ELR (cell line): Measurements from ENCODE around the gene LGALS14.
A peak's percentile ranks its signal among the peaks of the same experiment; 100 is the strongest.
"Not testable (repeated sequence)": the region's sequence is repeated elsewhere in the genome, so short reads cannot be mapped to it uniquely, and the experiment has no call there.

Experiments
- DNase-seq: peaks from one replicate; pipeline ENCODE4 v3.0.0-alpha.2; 2015; ENCODE audit warnings: low read depth

LGALS14 gene

DNA sequence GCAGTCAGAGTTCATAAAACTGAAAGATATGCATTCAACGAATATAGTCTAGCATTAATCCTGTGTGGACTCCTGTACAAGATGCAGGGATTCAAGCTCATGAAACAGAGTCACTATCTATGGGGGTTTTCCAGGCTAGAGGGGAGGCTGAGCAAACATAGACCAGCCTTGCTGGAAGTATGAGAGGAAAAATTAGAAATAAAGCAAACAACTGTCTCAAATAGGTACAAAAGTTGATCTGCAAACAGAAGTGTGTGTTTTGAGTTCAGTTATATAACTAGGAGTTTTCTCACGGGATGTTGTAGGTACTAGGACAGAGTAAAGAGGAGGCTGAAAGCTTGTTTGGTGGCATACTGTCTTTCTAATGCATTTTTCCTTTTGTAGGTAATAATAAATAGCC is 8.5 kb upstream of the LGALS14 start:
- DNase-seq = no peak

DNA sequence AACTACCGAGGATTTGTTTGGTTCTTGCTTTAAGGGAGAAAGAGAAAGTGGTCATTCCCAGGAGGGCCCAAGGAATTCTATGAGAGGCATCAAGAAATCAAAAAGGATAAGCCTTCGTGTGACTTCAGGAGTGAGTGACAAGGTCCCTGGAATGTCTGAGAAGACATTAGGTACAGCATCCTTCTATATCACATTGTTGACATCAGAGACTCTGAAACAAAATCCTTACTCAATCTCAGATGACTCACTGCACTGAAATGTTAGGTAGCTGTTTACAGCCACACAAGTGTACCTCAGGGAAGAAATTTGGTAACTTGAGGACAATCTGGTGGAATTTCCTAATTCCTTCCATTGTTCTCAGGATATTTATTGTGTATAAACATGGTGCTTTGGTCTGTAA is 7.9 kb upstream of the LGALS14 start:
- DNase-seq = peak; percentile 2

DNA sequence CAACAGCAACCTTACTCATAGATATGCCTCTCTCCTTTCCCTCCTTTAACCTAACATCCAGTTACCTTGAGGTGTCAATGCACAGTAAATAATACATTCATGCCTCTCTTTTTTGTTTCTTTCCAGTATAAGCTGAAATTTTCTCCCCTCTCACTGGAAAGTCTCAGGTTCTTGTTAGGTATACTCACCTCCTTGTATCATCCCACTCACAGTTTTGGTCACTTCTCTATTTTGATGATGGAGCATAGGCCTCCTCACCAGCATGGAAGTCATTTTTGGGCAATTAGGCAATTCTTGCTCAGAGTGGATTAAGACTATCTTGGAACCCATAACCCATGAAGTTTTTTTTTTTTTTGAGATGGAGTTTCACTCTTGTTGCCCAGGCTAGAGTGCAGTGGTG is 5.7 kb upstream of the LGALS14 start:
- DNase-seq = no peak

DNA sequence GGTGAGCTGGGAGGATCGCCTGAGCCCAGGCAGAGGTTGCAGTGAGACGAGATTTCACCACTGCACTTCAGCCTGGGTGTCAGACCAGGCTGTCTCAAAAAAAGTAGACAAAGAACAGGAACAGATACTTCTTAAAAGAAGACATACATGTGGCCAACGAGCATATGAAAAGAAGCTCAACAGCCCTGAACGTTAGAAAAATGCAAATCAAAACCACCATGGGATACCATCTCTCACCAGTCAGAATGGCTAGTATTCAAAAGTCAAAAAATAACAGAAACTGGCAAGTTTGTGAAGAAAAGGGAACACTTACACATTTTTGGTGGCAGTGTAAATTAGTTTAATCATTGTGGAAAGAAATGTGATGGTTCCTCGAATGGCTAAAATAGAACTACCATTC is 3.0 kb upstream of the LGALS14 start:
- no peak for DNase-seq

DNA sequence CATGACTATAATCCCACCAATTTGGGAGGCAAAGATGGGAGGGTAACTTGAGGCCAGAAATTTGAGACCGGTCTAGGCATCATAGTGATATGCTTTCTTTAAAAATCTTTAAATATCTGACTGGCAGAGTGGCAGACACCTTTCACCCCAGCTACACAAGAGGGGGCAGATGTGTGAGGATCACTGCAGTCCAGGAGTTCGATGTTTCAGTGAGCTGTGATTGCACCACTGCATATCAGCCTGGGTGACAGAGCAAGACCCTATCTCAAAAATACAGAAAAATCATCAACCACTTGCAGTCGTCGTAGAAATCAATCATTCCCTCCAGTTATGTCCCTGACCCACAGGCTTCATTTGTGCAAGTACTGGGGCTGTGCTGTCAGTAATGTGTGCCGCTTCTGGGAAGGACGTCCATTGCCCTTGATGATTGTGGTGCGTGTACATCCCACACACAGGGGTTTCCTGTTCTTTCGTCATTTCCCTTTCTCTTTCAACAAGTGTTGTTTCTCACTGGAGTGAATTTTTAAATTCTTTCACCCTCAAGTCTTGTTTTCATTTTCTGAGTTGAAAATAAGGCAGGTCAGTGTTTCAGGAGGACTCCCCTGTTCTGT is 1.4 kb downstream of the LGALS14 start:
- no peak for DNase-seq

DNA sequence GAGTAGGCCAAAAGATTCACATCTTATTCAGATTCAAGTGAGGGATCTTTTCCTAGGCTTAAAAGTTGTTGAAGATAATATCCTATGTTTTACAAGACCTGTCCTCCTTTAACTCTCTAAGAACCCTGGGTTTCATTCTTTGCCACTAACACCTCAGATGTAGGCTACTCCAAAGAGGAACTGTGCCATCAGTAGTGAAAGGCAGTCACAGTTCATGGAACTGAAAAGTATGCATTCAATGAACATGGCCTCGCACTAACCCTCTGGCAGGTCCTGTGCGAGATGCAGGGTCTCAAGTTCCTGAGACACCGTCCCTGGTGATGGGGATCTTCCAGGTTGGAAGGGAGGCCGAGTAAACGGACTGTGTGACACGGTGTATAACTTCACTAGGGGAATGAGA is 4.3 kb downstream of the LGALS14 start:
- DNase-seq = no peak

DNA sequence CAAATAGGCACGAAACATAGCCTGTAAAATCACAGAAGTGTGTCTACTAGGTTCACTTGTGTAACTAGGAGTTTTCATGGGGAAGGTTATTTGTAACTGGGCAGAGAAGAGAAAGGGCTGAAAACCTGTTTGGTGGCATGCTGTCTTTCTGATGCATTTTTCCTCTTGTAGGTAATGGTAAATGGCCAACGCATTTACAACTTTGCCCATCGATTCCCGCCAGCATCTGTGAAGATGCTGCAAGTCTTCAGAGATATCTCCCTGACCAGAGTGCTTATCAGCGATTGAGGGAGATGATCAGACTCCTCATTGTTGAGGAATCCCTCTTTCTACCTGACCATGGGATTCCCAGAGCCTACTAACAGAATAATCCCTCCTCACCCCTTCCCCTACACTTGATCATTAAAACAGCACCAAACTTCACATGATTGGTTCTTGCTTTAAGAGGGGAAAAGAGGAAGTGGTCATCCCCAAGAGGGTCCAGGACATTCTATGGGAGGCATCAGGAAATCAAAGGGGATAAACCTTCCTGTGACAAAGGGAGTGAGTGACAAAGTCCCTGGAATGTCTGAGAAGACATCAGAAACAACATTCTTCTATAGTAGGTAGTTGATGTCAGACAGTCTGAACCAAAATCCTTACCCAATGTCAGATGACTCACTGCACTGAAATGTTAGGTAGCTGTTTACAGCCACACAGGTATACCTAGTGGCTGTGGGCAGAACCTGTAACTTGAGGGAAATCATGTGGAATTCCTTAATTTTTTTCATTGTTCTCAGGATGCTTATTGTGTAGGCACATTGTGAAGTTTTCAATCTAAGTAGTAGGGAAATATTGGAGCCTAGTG is 5.0 kb downstream of the LGALS14 start:
- DNase-seq = no peak

DNA sequence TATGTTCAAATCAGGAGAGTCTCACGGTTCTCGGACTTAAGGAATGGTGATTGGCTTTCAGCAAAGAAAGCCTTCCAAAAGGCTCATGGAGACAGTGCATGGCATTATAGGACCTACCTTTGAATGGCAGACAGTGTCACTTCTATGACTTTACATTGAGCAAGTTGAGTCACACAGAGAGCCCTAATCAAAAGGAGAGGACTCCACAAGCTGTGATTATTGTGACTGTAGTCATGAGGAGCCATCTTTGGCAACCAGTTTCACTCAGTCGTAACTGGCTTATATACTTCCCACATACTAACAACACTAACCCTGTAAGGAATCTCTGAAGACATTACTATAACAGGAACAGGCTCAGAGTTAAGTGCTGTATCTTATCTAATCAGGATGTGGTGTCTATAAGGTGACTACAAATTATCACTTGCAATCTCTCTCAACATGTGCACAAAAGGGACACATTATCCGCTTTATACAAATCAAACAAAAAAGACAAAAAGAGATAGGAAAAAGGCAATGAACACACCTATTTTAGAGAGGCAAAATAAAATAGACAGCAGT is 6.1 kb downstream of the LGALS14 start:
- DNase-seq = no peak

DNA sequence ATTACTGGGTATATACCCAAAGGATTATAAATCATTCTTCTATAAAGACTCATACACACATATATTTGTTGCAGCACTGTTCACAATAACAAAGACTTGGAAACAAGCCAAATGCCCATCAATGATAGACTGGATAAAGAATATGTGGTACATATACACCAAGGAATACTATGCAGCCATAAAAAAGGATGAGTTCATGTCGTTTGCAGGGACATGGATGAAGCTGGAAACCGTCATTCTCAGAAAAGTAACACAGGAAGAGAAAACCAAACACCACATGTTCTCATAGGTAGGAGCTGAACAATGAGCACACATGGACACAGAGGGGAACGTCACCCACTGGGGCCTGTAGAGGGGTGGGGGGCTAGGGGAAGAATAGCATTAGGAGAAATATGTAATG is 15.9 kb downstream of the LGALS14 start:
- not testable (repeated sequence) for DNase-seq

DNA sequence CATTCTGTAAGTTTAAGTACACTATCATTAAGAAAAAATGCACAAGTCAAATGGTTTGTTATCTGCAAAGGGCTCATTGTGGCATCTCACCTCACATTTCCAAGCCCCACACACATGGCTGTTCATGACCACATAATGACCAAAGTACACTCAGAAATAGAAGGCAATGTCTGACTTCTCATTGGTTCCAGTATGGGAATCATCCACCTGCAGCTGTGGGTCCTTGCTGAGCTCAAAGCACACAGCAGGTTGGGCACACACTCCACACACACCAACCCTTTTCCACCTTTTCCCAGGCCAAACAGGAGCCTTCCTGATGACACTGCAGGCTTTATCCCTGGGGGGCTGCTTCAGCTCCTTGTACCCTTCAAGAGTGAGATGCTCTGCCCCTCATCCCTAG is 21.7 kb downstream of the LGALS14 start:
- no peak for DNase-seq

DNA sequence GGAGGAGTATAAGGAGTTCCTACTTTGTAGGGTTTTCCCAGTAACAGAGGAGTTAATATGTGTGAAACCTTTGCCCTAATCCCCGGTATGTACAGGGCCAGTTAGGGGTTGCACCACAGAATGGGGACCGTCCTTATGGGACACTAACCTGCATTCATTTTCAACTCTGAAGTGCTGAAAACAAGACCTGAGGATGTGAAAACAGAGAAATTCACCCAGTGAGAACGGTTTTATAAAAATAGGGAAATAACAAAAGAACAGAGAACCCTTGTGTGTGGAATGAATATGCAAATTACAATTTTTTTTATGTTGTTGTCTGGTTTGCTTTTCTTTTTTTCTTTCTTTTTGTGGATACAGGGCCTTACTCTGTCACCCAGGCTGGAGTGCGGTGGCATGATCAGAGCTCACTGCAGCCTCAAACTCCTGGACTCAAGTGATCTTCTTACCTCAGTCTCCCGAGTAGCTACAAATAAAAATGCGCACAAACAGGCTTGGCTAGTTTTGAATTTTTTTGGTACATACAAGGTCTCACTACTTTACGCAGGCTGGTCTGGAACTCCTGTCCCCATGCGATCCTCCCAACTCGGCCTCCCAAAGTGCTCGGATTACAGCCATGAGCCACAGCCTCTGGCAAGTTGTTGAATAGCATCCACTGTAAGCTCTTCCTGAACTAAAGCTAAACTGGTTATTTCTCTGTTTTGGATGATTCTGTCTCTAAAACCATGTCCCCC is 23.0 kb downstream of the LGALS14 start:
- DNase-seq = no peak

DNA sequence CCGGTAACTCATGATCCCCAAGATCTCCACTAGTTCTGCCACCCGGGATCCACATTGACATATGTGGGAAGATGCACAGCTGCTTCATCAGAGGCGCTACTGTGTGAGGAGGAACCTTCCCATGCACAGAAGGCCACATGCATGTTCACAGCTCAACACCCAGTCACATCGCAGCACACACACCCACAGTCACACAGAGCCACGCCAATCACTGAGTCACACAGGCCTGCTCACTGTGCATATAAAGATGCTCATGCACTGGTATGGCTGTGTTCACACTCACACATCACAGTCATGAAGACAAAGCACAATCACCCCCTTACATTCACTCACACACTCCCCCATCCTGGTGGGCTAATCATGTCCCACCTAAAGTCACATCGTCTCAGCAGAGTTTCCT is 23.8 kb downstream of the LGALS14 start:
- DNase-seq = no peak

DNA sequence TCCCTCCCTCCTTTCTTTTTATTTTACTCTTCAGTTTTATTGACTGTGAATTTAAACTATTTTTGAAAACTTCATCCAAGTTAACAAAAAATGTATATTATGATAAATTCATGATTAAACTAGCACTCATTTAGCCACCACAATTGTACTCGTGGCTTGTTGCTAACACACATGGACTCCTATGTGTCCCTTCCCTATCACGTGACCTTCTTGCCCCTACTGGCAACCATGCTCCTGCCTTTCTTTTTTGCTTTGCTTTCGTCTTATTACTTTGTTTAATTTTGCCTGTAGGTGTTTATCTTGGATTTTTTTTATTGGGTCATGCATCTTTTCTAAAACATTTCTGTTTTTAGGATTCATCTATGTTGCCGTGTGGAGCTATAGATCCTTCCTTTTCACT is 25.3 kb downstream of the LGALS14 start:
- no peak for DNase-seq

DNA sequence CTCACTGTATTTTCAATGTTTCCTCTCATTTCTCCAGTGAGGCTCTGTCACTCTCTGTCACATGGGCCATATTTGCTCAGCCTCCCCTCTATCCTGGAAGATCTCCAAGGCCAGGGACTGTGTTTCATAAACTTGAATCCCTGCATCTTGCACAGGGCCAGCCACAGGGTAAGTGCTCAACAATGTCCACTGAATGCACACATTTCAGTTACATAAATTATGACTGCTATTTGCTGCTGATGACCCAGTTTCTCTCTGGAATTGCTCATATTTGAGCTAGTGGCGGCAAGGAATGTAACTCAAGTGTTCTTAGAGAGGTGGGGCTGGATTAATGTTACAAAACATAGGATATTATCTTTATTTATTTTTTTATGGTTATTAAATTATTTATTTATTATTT is 27.4 kb downstream of the LGALS14 start:
- no peak for DNase-seq

DNA sequence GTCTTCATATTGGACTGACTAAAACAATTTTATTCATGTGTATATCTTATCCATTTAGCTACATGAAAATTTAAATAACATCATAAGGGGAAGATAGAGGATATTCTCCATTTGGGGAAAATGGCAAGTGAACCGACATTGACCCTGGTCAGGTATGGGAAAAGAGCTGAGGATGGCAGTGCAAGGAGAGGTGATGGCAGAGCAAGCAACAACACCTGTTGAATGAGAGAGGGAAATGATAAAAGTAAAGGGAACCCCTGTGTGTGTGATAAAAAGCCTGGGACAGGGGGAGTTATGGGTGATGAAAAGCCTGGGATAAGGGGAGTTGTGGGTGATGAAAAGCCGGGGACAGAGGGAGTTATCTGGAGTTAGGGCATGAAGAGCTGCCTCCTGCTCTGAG is 29.6 kb downstream of the LGALS14 start:
- no peak for DNase-seq

DNA sequence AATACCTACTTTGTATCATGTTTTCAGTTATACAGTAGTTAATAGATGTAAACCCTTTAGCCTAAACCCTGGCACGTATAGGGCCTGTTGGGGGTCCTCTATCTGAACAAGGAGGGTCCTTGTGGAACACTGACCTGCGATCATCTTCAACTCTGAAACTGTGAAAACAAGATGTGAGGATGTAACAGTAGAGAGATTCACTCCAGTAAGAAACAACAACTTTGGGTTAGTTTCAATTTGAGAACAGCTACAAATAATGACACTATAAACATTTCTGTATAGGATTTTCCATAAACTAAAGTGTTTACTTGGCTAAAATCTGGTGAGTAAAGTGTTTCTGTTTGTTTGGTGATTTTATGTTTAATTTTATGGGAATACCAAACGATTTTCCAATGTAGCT is 31.4 kb downstream of the LGALS14 start:
- DNase-seq = no peak

DNA sequence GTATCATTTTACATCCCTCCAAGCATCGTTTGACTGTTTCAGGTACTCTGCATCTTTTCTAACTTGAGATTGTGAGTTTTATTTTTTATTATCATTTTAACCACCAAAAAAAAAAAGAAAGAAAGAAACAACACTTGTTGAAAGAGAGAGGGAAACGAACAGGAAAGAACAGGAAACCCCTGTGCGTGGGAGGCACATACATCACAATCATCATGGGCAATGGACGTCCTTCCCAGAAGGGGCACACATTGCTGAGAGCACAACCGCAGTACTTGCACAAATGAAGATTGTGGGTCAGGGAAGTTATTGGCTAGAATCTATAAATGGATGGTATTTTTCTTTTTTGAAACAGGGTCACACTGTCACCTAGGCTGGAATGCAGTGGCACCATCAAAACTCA is 31.8 kb downstream of the LGALS14 start:
- no peak for DNase-seq

DNA sequence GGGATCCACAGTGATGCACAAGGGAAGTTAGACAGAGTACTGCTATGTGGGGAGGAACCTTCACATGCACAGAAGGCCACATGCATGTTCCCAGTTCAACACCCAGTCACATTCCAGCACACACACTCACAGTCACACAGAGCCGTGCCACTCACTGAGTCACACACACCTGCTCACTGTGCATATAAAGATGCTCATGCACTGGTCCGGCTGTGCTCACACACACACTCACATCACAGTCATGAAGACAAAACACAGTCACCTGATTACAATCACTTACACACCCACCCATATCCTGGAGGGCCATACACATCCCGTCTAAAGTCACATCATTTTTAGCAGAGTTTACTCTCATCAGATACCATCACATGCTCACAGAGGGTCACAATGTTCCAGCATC is 33.1 kb downstream of the LGALS14 start:
- DNase-seq = no peak

DNA sequence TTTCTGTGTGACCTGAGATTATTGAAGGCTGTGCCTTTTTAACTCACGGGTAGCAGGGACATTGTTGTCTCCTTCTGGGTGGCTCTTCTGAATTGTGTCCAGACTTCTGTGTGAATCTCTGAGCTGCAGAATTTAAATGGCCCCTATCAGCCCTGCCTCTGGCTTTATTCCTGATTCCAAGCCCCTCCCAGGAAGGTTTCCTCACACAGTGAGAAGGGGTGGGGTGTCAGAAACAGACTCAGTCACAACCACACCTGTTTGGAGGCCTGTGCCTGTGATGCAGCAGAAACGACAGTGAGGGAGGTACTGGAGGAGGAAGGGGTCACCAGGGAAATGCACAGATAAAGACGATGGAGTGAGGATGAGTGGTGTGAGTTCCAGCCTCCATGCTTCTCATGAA is 33.6 kb downstream of the LGALS14 start, which contains the start of gene CLC:
TSS of gene CLC (minus strand) at position 139 of the 400 bp plus-strand sequence. CDS start at position 62, 77 bp downstream.
- no peak for DNase-seq

DNA sequence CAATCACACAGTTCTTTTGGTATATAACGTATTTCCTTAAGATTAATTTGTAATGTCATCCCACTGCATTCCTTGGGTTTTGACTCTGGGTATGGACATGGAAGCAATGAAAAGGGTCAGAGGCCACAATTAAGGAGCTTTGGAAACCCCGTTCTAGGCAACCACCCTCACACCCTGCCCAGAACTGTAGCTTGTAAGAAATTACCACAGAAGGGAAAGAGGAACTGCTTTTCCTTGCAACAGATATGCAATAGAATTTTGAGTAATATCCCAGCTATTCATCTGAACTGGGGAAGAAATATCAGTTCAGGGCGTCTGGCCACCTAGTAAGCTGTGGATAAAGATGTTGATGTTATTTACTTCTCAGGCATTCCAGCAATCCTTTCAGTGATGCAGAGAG is 34.5 kb downstream of the LGALS14 start:
- no peak for DNase-seq

DNA sequence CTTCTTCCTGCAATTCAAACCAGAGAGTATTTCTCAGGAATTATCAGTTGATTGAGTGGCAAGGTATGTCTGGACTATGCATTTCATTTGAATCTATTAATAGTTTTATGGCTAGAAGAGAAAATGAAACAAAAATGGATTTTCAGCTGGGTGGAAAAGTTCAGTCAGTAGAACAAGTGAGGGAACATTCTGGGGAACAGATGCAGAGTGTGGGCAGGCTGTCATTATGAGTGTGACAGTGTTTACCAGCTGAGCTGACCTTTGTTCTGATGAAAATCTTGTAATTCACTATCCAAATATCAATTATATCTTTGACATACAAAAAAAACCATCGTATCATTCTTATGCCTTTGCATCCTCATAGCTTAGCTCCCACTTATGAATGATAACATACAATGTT is 36.1 kb downstream of the LGALS14 start:
- no peak for DNase-seq

DNA sequence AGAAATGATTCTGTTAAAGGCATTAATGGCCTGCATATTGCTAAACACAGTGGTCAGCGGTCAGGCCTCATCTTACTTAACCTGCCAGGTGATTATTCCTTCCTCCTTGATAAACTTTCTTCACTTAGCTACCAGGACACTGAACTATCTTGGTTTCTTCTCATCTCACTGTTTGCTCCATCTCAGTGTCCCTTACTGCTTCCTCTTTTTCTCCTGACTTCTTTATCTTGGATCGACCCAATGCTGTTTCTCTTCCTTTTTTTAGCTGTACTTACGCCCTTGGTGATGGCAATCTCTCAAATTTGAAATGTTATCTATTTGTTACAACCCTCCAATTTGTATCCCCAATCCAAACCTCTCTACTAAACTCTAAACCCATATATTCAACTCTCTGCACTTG is 41.4 kb downstream of the LGALS14 start:
- no peak for DNase-seq
